Thyroid gland (tissue), 4 donors: ENCODE measurements around the gene ZNF473.
"Not testable (repeated sequence)": the region's sequence is repeated elsewhere in the genome, so short reads cannot be mapped to it uniquely, and the experiment has no call there.

Source experiments
- CTCF ChIP-seq, 6 experiments: fragments of 200-600 bp in 3 of 6; fragments of 450-650 bp in 3 of 6; sonication (generic) in 3 of 6; IDR thresholded peaks; one replicate each; pipeline ENCODE4 v1.5.1; 2016 to 2019; ENCODE audit warnings: antibody characterized with exemption in 6 of 6, mild to moderate bottlenecking in 2 of 6, inconsistent platforms in 1 of 6, moderate library complexity in 1 of 6
- POLR2A ChIP-seq, 2 donors: fragments of 450-650 bp; IDR thresholded peaks; one replicate each; pipeline ENCODE4 v1.6.1; 2017; ENCODE audit warnings: antibody characterized with exemption in 2 of 2, mild to moderate bottlenecking in 2 of 2, moderate library complexity in 1 of 2

- not testable (repeated sequence) for TF ChIP-seq CTCF, POLR2A (IDR thresholded peaks at IDR 0.05)
These were observed 61.3 kb downstream of the ZNF473 start for GRCh38 chr19:50087153-50087552.
